Measurements from ENCODE around the gene PTCD2. TPM values are rescaled to one million over a fixed set of nuclear protein-coding genes. Genes with fewer than 3 reads are reported as not detected.
"Not testable (repeated sequence)": the region's sequence is repeated elsewhere in the genome, so short reads cannot be mapped to it uniquely, and the experiment has no call there.

PTCD2 gene
- total RNA-seq, 2 experiments from 2014 or later = 10.2 to 10.6 TPM

DNA sequence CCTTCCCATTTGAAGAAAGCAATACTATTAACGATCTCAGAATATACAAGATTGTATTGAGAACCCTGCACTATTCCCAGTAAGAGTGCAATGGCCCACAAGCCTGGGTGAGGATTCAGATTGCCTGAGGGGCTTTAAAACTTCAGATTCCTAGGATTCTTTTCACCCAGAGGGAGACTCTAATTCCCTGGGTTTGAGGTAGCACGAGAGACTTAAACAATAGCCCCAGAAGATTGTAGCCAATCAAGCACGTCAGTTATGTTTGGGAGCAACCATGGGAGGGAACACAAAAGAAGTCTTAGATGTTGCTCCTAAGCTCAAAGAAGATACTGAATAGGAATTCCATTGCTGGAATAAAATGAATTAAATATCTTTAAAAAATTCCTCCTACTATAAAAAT, 18.0 kb upstream of the PTCD2 start:
- Mint-ChIP-seq H3K27me3 (no peaks in the 10 kb centered on the region), H3K36me3 (peaks cover 31% of the 10 kb centered on the region), H3K27ac (no peak overlapping the region), H3K4me1 (peaks cover 30% of the 10 kb centered on the region), H3K4me3 (no peak overlapping the region), H3K9me3 (ENCODE audit: low read depth) (no peaks in the 10 kb centered on the region)
- ATAC-seq (no peak), DNase-seq (no peak)
- CTCF ChIA-PET = interaction anchor here (0.7 kb wide), 1 partner anchor 11 kb away, joined by 3 read pairs; no protein-coding TSS in a partner anchor

DNA sequence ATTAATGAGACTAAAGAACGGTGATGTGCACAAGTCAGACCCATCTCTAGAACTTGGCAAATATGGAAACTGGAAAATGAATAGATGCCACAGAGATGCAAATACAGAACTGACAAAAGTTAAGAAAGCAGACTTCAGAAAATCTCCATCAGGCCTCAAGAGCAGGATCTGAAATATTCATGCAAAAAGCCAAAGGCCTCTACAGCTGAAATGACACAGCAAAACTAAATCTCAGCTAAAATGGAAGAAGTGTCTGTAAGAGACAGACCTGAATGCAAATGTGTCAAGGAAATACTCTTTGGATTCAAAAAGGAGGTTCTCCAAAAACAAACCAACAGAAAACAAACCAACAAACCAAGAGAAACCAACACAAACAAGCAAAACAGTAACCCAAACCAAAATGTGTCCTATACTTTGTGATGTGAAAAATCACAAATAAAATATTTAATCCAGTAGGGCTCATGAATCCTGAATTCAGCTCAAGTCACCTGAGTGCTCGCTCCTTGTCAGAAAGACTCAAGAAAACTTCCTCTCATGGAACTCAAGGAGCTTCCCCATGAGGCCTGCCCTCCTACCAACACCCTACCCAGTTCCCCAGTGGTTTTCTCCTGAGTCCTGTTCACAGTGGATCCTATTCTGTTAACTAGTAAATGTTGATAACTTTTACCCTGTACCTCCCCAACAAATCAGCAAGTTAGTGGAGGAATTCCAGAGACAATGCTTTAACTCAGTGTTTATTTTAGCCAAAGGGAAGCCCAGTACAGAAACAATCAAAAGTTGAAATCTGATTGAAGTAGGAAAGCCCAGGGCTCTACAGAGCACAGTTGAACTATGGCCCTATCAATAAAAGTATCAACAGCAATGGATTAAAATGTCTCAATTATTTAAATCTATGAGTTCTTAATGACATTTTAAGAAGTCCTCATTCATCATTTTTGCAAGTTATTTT, 14.7 kb upstream of the PTCD2 start:
- Mint-ChIP-seq H3K36me3 (peaks cover 28% of the 10 kb centered on the region), H3K27me3 (no peaks in the 10 kb centered on the region), H3K27ac (no peak overlapping the region), H3K4me1 (peaks cover 36% of the 10 kb centered on the region), H3K9me3 (ENCODE audit: low read depth) (no peaks in the 10 kb centered on the region), H3K4me3 (no peak overlapping the region)
- CTCF ChIA-PET = interaction anchor here (0.8 to 1.7 kb wide), 3 partner anchors 10 to 25 kb away, joined by 3 to 4 read pairs (median 3); no protein-coding TSS in a partner anchor
- no peak for DNase-seq
- no peak for ATAC-seq

DNA sequence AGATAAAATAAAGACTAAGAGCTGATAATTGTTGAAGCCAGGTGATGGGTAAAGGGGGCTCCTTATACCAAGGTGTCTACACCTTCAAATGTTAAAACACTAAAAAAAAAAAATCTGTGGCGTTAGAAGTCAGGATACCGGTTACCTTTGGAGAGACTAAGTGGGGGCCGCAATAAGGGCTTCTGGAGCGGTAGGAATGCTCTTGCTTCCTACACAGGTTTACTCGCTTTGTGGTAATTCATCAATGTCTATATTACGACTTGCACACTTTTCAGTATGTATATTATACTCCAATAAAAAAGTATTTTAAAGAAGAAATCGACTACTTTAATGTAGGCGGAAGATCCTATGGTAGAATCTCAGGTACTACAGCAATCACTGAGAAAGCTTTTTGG, 12.6 kb upstream of the PTCD2 start:
- peaks cover 35% of the 10 kb centered on the region for H3K4me1 Mint-ChIP-seq
- H3K4me3 Mint-ChIP-seq = peak overlapping the region; percentile 86
- H3K27ac Mint-ChIP-seq = peak overlapping the region; percentile 91
- H3K27me3 Mint-ChIP-seq = no peaks in the 10 kb centered on the region
- no peak for ATAC-seq
- H3K9me3 Mint-ChIP-seq (ENCODE audit: low read depth) = no peaks in the 10 kb centered on the region
- H3K36me3 Mint-ChIP-seq = peaks cover 32% of the 10 kb centered on the region
- no peak for DNase-seq
- CTCF ChIA-PET = interaction anchor here (0.7 to 3.4 kb wide), 9 partner anchors 9 to 527 kb away, joined by 3 to 58 read pairs (median 4); partner anchors contain the start of genes MRPS27 and PTCD2

- Mint-ChIP-seq H3K27ac (peak overlapping the region; percentile 91), H3K4me1 (peaks cover 33% of the 10 kb centered on the region), H3K27me3 (no peaks in the 10 kb centered on the region), H3K4me3 (peak overlapping the region; percentile 86), H3K9me3 (ENCODE audit: low read depth) (no peaks in the 10 kb centered on the region), H3K36me3 (peaks cover 31% of the 10 kb centered on the region)
- peak; percentile 97 for DNase-seq
- CTCF ChIA-PET = interaction anchor here (0.7 to 3.4 kb wide), 16 partner anchors 10 to 527 kb away, joined by 3 to 58 read pairs (median 3); partner anchors contain the start of genes MRPS27 and PTCD2
- ATAC-seq = peak; percentile 98
These were observed 12.0 kb upstream of the PTCD2 start for GRCh38 chr5:72307968-72308852.

DNA sequence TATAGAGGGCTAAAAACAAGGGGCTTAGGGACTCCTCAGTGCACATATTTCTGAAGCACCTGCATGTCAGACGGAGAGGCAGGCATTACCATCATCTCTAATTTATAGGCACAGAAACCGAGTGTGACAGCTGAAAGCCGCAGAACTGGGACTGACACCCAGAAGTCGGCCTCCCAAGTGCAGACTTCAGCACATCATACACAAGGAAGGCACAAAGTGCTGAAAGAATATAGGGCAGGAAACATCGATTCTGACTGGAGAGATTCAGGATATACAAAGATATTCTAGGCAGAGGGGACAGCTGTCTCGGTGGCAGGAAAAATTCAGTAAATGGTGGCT, 11.4 kb upstream of the PTCD2 start:
- peaks cover 33% of the 10 kb centered on the region for H3K36me3 Mint-ChIP-seq
- no peaks in the 10 kb centered on the region for H3K9me3 Mint-ChIP-seq (ENCODE audit: low read depth)
- DNase-seq (no peak), ATAC-seq (no peak)
- peaks cover 36% of the 10 kb centered on the region for H3K4me1 Mint-ChIP-seq
- H3K27ac Mint-ChIP-seq = peak overlapping the region; percentile 91
- peak overlapping the region; percentile 86 for H3K4me3 Mint-ChIP-seq
- CTCF ChIA-PET = interaction anchor here (0.7 to 3.4 kb wide), 13 partner anchors 10 to 176 kb away, joined by 3 to 58 read pairs (median 3); partner anchors contain the start of genes MRPS27 and PTCD2
- no peaks in the 10 kb centered on the region for H3K27me3 Mint-ChIP-seq

DNA sequence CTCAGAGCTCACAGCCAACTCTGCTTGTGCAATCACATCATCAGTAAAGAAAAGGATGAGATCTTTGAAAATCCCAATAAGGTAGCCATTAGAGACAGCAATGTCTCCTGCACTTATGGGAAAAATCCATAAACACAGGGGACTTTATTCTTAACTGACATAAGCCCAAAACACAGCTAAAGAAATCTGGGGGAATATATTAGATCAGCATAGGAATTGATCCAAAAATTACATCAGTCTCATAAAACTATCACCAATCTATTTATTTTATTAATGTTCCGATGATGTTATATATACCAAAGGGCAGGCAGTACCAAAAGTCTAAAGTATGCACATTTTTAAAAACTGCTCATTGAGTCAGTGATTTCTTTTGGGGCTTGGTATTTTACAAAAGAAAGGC, 7.0 kb upstream of the PTCD2 start:
- ATAC-seq = no peak
- Mint-ChIP-seq H3K4me1 (peaks cover 37% of the 10 kb centered on the region), H3K4me3 (no peak overlapping the region), H3K36me3 (peaks cover 41% of the 10 kb centered on the region), H3K9me3 (ENCODE audit: low read depth) (no peaks in the 10 kb centered on the region), H3K27me3 (no peaks in the 10 kb centered on the region), H3K27ac (no peak overlapping the region)
- CTCF ChIA-PET = interaction anchor here (0.8 kb wide), 1 partner anchor 11 kb away, joined by 3 read pairs; no protein-coding TSS in a partner anchor
- DNase-seq = no peak

DNA sequence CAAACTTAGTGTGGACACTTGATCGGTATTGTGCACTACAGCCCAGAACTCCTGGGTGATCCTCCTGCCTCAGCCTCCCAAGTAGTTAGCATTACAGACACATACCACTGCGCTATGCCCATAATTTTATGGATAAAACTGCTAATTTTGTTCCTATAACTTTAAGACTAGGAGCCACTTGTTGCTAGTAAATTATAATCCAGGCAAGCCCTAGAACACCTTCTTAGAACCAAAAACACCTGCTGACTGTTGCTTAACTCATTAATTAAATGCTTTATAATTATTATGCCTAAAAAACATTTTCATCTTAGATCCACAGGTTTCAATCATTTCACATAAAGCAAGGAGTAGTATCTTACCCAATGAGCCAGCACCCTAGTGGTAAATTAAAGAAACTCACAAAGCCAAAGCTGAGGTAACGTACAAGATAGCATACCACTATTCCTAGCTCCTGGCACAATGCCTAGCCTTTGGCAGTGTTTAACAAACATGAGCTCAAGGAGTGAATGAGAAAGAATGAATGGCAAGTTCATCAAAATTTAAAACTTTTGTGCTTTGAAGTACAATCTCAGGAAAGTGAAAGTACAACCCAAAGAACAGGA, 5.5 kb upstream of the PTCD2 start:
- peak overlapping the region; percentile 35 for H3K4me3 Mint-ChIP-seq

DNA sequence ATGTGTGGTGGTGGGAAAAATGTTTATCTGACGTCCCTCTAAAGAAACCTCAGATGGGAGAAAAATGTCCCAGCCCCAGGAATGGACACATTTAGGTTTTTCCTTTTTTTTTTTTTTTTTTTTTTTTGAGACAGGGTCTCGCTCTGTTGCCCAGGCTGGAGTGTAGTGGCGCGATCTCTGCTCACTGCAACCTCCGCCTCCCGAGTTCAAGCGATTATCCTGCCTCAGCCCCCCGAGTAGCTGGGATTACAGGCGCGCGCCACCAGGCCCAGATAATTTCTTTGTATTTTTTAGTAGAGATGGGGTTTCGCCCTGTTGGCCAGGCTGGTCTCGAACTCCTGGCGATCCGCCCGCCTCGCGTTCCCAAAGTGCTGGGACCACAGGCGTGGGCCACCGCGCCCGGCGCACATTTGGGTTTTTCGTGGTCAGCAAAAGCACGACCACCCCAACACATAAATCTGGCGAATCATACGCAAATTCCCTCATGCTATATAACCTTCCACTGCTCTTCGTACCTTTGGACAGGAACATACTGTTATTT, 668 bp upstream of the PTCD2 start:
- not testable (repeated sequence) for DNase-seq; H3K27me3 Mint-ChIP-seq; H3K9me3 Mint-ChIP-seq (ENCODE audit: low read depth)
- H3K4me1 Mint-ChIP-seq = peaks cover 47% of the 10 kb centered on the region
- peak; percentile 2 for ATAC-seq
- peak overlapping the region; percentile 89 for H3K27ac Mint-ChIP-seq
- H3K4me3 Mint-ChIP-seq = peak overlapping the region; percentile 96
- CTCF ChIA-PET = interaction anchor here (0.8 to 8.3 kb wide), 2 partner anchors 11 to 47 kb away, joined by 4 to 58 read pairs; no protein-coding TSS in a partner anchor
- H3K36me3 Mint-ChIP-seq = peaks cover 35% of the 10 kb centered on the region

More for the DNA sequence above, 5.5 kb upstream of the PTCD2 start:
- ATAC-seq (no peak), DNase-seq (no peak)
- no peak overlapping the region for H3K27ac Mint-ChIP-seq
- no peaks in the 10 kb centered on the region for H3K27me3 Mint-ChIP-seq
- peaks cover 33% of the 10 kb centered on the region for H3K36me3 Mint-ChIP-seq
- peaks cover 35% of the 10 kb centered on the region for H3K4me1 Mint-ChIP-seq
- CTCF ChIA-PET = interaction anchor here (0.8 to 1.8 kb wide), 2 partner anchors 9 kb away, joined by 3 to 4 read pairs; no protein-coding TSS in a partner anchor
- no peaks in the 10 kb centered on the region for H3K9me3 Mint-ChIP-seq (ENCODE audit: low read depth)

GRCh38 chr5:72324189-72324825, 4.1 kb downstream of the PTCD2 start:
- CTCF ChIA-PET = no interaction called here
- Mint-ChIP-seq H3K4me3 (no peak overlapping the region), H3K4me1 (peaks cover 18% of the 10 kb centered on the region), H3K27ac (no peak overlapping the region), H3K27me3 (no peaks in the 10 kb centered on the region), H3K9me3 (ENCODE audit: low read depth) (no peaks in the 10 kb centered on the region), H3K36me3 (peaks cover 40% of the 10 kb centered on the region)
- DNase-seq = no peak
- ATAC-seq = no peak

- DNase-seq = no peak
- Mint-ChIP-seq H3K4me1 (peaks cover 16% of the 10 kb centered on the region), H3K4me3 (no peak overlapping the region), H3K27me3 (no peaks in the 10 kb centered on the region), H3K27ac (no peak overlapping the region), H3K9me3 (ENCODE audit: low read depth) (no peaks in the 10 kb centered on the region), H3K36me3 (peaks cover 47% of the 10 kb centered on the region)
- no peak for ATAC-seq
- CTCF ChIA-PET = interaction anchor here (0.9 kb wide), 1 partner anchor 34 kb away, joined by 3 read pairs; no protein-coding TSS in a partner anchor
These were observed 5.6 kb downstream of the PTCD2 start for GRCh38 chr5:72325566-72326305.

- H3K9me3 Mint-ChIP-seq (ENCODE audit: low read depth) = no peaks in the 10 kb centered on the region
- H3K27me3 Mint-ChIP-seq = no peaks in the 10 kb centered on the region
- CTCF ChIA-PET = interaction anchor here (0.9 kb wide), 1 partner anchor 34 kb away, joined by 3 read pairs; no protein-coding TSS in a partner anchor
- no peak overlapping the region for H3K4me3 Mint-ChIP-seq
- peak overlapping the region; percentile 48 for H3K27ac Mint-ChIP-seq
- ATAC-seq = no peak
- H3K36me3 Mint-ChIP-seq = peaks cover 52% of the 10 kb centered on the region
- no peak for DNase-seq
- peaks cover 12% of the 10 kb centered on the region for H3K4me1 Mint-ChIP-seq
These were observed 6.1 kb downstream of the PTCD2 start for GRCh38 chr5:72326306-72326649.

DNA sequence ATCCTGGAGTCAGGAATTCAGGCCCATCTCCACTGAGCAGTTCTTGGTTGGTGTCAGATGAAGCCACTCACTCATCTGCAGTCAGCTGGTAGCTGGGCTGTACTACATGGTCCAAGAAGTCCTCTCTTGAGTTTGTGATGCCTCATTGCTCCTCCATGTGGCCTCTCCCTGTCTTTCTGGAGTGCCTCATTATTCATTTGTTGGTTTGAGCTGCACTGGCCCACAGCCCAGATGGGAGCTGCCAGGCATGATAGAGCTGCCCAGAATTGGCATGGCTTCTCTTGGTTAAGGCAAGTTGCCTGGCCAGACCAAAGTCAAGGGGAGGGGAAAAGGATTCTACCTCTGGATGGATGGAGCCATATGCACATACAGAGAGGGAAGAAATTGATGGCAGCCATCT, 8.0 kb downstream of the PTCD2 start:
- Mint-ChIP-seq H3K36me3 (peaks cover 50% of the 10 kb centered on the region), H3K27ac (no peak overlapping the region), H3K9me3 (ENCODE audit: low read depth) (no peaks in the 10 kb centered on the region), H3K4me1 (peaks cover 3% of the 10 kb centered on the region), H3K27me3 (no peaks in the 10 kb centered on the region), H3K4me3 (no peak overlapping the region)
- CTCF ChIA-PET = no interaction called here
- ATAC-seq = no peak
- DNase-seq = no peak
